Lower leg skin (tissue), 4 donors: Measurements from ENCODE around the gene GPR21. TPM values are rescaled to one million over a fixed set of nuclear protein-coding genes. Genes with fewer than 3 reads are reported as not detected.

ENCODE experiments used
- DNase-seq, 2 donors: peaks; one replicate each; pipeline ENCODE4 v3.0.0-alpha.2; 2019; ENCODE audit warnings: low spot score in 2 of 2
- H3K4me3 ChIP-seq: fragments of 200-600 bp; sonication (generic); 2 replicates; pipeline ENCODE4 v1.5.1; 2017; ENCODE audit warnings: mild to moderate bottlenecking, low read depth; ENCODE audit not compliant: poor library complexity, severe bottlenecking
- POLR2A ChIP-seq, 2 donors: fragments of 450-650 bp; IDR thresholded peaks; one replicate each; pipeline ENCODE4 v1.6.1; 2016 to 2017; ENCODE audit warnings: antibody characterized with exemption in 2 of 2, mild to moderate bottlenecking in 1 of 2, moderate library complexity in 1 of 2
- WGBS, 2 donors: methylation state at CpG; one replicate each; pipeline ENCODE4 v1.1.5; 2018; 5-methylcytosine and 5-hydroxymethylcytosine counted together
- intact Hi-C: fragments of 100-400 bp; cut with DNase I; formaldehyde crosslinking; loops from one replicate; pipeline ENCODE4 v1.15.0; 2023; ENCODE audit warnings: low total_unique reads
- total RNA-seq, 4 donors: library from RNA; depleted of rRNA; stranded (reverse); fragments of >200 nt; gene quantifications; one replicate each; pipeline ENCODE4 v1.1.0, GENCODE V29; 2016
- TF ChIP-seq, protein P1 (sequence below), 3 donors: fragments of 450-650 bp; IDR thresholded peaks; one replicate each; pipeline ENCODE4 v1.5.1; 2016; ENCODE audit warnings: antibody characterized with exemption in 3 of 3, mild to moderate bottlenecking in 3 of 3, moderate library complexity in 2 of 3

The GPR21 gene
- total RNA-seq, 4 donors from 2014 or later, result 1.3 to 2.7 TPM; not detected in 2

DNA sequence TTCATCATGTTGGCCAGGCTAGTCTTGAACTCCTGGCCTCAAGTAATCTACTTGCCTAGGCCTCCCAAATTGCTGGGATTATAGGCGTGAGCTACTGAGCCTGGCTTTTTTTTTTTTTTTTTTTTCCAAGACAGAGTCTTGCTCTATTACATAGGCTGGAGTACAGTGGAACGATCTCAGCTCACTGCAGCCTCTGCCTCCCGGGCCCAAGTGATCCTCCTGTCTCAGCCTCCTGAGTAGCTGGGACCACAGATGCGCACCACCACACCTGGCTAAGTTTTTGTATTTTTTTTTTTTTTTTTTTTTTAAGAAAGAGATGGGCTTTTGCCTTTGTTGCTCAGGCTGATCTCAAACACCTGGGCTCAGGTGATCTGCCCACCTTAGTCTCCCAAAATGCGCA lies 26.2 kb upstream of the GPR21 start:
- whole genome bisulfite sequencing, 2 donors, result 86 to 98% methylated on average over 5 of the region's 5 CpGs
- TF ChIP-seq, protein P1, sequence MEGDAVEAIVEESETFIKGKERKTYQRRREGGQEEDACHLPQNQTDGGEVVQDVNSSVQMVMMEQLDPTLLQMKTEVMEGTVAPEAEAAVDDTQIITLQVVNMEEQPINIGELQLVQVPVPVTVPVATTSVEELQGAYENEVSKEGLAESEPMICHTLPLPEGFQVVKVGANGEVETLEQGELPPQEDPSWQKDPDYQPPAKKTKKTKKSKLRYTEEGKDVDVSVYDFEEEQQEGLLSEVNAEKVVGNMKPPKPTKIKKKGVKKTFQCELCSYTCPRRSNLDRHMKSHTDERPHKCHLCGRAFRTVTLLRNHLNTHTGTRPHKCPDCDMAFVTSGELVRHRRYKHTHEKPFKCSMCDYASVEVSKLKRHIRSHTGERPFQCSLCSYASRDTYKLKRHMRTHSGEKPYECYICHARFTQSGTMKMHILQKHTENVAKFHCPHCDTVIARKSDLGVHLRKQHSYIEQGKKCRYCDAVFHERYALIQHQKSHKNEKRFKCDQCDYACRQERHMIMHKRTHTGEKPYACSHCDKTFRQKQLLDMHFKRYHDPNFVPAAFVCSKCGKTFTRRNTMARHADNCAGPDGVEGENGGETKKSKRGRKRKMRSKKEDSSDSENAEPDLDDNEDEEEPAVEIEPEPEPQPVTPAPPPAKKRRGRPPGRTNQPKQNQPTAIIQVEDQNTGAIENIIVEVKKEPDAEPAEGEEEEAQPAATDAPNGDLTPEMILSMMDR (IDR thresholded peaks at IDR 0.05), result no peak
- no peak for TF ChIP-seq POLR2A (IDR thresholded peaks at IDR 0.05)
- intact Hi-C loops, result no loop called here
- DNase-seq, result no peak
- no peak overlapping the region for H3K4me3 ChIP-seq

DNA sequence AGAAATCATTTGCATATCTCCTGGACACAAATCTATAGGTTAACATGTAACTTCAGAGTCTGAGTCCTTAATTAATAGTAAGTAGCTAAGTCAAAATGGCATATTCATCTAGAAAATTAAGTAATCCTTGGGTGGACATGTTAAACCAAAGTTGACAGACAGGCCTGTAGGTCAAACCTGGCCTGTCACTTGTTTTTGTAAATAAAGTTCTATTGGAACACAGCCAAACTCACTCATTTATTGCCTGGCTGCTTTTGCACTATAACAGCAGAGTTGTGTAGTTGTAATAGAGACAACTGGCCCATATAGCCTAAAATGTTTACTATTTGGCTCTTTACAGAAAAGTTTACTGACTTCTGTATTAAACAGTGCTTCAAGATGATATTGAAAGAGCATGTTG lies 24.6 kb upstream of the GPR21 start:
- intact Hi-C loops, result no loop called here
- H3K4me3 ChIP-seq, result no peak overlapping the region
- DNase-seq, result no peak
- no peak for TF ChIP-seq POLR2A (IDR thresholded peaks at IDR 0.05)
- TF ChIP-seq, protein P1 (IDR thresholded peaks at IDR 0.05), result no peak

DNA sequence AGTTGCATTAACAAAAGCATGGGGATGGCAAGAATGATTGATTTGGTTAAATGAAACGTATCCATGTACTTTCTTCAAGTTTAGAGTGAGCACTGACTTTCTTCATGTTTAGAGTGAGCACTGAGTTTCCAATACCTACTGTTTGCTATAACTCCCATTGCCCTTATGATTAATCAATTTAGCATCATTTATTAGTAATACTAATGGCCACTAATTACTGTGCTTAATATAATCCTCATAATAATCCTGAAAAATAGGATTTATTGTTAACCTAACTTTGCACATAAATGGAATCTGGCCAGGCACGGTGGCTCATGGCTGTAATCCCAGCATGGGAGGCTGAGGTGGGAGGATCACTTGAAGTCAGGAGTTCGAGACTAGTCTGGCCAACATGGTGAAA lies 22.1 kb upstream of the GPR21 start:
- no peak for DNase-seq
- no peak for TF ChIP-seq POLR2A (IDR thresholded peaks at IDR 0.05)
- TF ChIP-seq, protein P1 (IDR thresholded peaks at IDR 0.05), result no peak
- 92 to 96% methylated on average over 3 of the region's 3 CpGs for WGBS, 2 donors
- H3K4me3 ChIP-seq, result no peak overlapping the region
- intact Hi-C loops, result no loop called here

DNA sequence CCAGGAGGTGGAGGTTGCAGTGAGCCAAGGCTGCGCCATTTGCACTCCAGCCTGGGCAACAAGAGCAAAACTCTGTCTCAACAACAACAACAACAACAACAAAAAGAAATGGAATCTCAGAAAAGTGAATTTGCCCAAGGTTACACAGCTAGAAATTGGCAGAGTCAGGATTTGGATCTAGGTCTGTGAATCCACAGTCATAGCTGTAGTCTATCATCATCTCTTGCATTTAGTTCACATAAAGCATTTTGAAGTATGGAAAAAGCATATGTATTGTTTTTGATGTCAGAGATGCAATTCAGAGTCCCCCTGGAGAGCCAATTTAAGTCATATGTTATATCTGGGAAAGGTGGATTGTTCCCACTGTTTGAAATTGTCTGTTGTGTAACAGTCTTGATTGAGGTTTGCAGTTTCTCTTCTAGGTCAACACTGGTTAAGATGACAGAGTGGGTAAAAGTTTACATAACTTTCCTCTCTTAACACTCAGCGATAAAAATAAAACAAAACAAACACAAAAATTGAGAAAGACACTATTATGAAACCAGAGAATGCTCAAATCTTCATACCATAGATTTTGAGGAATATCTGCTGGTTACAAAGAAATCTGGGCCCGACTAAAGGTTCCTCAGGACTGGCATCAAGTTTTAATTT lies 21.5 kb upstream of the GPR21 start:
- no peak for DNase-seq
- 95% methylated on average over 3 of the region's 3 CpGs for WGBS, 2 donors
- no peak overlapping the region for H3K4me3 ChIP-seq
- intact Hi-C loops, result no loop called here
- TF ChIP-seq, protein P1 (IDR thresholded peaks at IDR 0.05), result no peak
- no peak for TF ChIP-seq POLR2A (IDR thresholded peaks at IDR 0.05)

DNA sequence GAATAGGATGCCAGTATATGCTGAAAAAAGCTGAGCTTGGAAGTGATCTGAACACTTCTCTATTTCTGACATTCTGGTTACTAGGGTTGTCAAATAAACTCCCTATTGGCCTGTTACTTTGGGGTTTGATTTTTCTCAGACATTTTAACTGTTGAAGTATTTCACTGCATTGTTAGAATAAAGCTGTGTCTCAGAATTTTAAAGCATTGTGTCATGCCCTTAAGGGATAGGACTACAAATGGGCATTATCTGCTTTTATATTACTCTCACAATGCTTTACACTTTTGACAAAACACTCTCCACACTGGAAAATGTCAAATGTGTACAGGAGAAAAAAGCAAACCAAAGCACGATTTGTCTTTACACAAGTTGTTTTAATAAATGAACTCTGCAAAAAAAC lies 16.8 kb upstream of the GPR21 start:
- no peak overlapping the region for H3K4me3 ChIP-seq
- intact Hi-C loops, result no loop called here
- no peak for DNase-seq
- TF ChIP-seq POLR2A (IDR thresholded peaks at IDR 0.05), result no peak
- 86% methylated on average over 1 of the region's 1 CpG for WGBS, 2 donors

DNA sequence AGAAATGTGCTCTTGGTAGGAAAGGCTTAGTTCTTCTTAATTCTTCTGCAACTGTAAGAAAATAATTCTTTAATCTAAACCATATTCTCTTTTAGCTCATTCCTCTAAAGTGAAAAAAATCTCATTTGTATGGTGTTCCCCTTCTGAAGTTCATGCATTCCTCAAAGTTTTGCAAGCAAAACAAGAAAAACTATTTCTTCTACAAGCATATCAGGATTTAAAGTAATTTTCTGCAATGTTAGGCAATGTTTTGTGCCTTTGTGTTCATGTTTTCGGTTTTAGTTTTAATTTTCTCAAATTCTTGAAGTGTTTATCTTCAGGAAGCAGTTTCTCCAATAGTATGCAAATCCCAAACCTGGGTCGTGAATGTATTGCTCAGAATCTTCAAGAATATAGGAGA lies 12.7 kb upstream of the GPR21 start:
- TF ChIP-seq, protein P1 (IDR thresholded peaks at IDR 0.05), result no peak
- no peak for TF ChIP-seq POLR2A (IDR thresholded peaks at IDR 0.05)
- no peak for DNase-seq
- no peak overlapping the region for H3K4me3 ChIP-seq
- 62 to 63% methylated on average over 2 of the region's 2 CpGs for WGBS, 2 donors
- intact Hi-C loops, result no loop called here
